NCI-H2107 treated with DMSO at 0.1 percent for 48 hours (cell line): ENCODE measurements around the gene CBLB.

Experiments used
- DNase-seq: peaks from one replicate; lab custom pipeline; 2025; ENCODE audit not compliant: unreplicated experiment; lab: John Stamatoyannopoulos, UW

Gene CBLB

GRCh38 chr3:105876780-105877327 lies 8.0 kb upstream of the CBLB start:
- no peak for DNase-seq

DNA sequence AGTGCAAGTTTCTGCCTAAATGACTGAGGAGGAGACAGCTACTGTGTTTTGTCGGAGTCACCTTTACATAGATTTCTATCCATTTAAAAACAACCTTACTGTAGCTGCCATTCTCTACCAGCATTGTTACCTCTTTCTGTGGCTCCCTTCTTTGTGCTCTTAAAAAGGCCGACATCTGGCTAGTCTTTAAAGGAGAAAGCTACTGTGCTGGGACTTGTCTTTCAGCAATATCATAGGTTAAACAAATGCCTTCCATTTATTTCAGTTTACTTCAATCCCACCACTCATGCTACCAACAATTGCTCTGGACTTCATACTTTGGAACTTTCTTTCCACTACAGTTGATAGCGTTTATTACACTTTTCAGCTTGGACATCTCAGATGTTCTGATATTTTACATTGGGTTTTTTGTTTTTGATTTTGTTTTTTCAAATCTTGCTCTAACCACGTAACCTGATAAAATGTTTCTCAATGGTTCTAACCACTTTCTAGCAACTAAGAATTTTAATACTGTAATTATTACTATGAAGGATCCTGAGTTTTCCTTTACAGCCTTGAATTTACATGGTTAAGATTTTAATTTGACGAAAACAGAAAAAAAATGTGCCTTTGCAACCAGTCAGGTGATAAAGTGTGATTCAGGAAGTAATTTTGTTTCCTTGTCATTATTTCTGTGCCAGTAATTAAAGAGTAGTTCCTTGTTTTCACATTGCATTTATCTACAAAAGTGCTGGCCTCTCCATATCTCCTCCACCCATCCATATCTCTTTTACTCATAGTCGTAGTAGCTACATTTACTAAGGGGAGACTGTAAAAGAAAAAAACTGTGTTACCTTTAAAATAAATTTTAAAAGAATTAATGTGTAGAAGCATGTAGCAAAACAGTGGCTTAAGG lies 1.3 kb upstream of the CBLB start:
- no peak for DNase-seq

DNA sequence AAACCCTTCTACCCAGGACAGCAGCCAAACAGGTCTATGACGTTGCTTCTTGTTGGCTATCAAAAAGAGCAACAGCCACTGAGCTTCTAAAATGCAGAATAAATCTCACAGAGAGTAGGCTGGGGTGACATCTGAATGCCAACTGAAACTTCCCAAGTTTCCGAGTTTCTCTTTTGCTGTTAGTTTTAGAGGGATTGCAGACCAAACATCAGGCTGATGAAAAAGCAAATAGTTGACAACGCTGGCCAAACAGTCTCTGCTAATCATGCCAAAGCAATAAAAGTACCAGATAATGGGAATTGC lies 670 bp upstream of the CBLB start:
- DNase-seq: no peak

- DNase-seq: no peak
These were observed 426 bp downstream of the CBLB start for GRCh38 chr3:105868431-105868741.

DNA sequence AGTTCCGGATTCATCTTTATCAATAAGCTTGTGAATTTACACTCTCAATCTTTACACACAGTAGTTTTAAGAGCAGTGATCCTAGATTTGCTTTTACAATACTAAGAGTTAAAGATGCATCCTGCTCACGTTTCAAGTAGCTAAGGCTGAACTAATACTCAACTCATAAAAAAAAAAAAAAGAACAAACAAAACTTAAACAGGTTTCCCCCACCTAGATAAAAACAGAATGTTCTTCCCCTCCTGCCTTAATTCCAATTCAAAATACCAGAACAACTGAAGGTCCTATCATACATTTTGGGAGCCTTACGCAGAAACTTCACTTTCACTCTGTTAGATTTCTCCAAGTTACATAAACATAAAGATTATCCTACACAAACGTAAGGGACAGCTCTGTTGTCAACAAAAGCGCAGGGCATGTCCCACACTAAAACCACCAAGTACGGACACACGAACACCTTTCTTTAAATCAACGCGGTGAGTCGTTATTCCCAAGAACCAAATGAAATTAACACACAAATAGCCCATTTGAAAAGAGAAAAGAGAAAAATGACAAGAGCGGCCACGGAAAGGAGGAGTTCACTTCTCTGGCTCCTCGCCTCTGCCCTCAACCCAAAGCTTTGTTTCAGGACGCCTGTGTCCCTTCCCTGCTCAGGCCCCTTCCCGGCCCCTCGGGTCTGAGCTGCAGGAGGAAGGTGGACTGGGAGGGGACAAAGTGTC lies 941 bp downstream of the CBLB start:
- no peak for DNase-seq

- peak; percentile 73 for DNase-seq
These were observed 1.9 kb downstream of the CBLB start for GRCh38 chr3:105866656-105867653.

DNA sequence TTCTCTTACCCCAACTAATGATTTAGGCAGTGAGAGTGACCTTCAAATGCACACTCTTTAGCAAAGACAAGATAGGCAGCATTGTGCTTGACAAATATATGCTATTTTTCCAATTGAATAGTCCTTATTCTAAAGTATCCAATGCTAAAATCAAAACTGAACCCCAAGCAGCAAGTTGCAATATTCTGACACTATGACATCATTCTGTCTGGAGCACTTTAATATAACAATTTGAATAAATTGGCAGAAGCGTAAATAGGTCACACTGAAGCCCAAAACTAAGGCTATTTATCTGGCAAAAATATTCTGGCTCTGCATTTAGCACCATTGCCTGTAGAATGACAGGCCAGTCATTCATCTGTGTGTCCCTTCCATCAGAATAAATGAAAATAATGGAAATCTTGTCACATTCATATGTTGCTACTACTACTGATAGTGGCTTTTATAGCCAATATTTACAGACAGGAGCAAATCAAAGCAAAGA lies 2.9 kb downstream of the CBLB start:
- DNase-seq: no peak

GRCh38 chr3:105865016-105865623 lies 3.7 kb downstream of the CBLB start:
- no peak for DNase-seq

DNA sequence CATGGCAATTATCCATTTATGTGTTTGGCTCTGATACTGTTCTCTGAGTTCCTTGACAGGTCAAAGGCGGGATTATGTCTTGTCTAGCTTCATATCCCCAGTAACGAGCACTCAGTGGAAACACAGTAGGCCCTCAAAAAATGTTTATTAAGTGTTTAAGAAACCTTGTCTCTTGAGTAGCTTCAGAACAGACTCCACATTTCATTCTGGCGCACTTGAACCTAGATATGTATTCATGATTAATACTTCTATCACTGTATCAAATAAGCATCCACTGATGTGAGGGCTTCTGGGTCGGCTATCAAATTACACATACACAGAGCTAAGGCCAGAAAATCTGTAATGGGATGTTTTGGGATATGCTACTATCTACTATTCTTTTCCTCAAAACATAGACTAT lies 4.6 kb downstream of the CBLB start:
- DNase-seq: no peak

DNA sequence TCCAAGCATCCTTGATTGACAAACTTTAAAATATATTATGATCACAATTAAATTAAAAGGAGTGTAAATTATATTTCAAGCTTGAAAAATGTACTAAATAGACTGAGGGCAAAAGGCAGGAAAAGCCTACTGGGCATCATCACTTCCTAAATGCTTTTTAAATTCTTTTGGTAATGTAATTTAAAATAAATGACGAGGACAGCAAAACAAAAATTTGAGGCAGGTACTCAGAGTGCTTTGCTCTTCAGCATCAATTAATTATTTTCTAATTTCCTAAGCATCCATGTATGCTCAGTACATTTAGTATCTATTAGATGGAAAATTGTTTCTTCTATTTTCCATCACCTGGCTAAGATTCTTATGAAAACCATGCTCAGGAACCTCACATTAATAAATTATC lies 5.2 kb downstream of the CBLB start:
- no peak for DNase-seq

GRCh38 chr3:105862217-105862616 lies 6.6 kb downstream of the CBLB start:
- DNase-seq: no peak

GRCh38 chr3:105860641-105861040 lies 8.2 kb downstream of the CBLB start:
- DNase-seq: no peak

GRCh38 chr3:105858017-105858416 lies 10.8 kb downstream of the CBLB start:
- no peak for DNase-seq

DNA sequence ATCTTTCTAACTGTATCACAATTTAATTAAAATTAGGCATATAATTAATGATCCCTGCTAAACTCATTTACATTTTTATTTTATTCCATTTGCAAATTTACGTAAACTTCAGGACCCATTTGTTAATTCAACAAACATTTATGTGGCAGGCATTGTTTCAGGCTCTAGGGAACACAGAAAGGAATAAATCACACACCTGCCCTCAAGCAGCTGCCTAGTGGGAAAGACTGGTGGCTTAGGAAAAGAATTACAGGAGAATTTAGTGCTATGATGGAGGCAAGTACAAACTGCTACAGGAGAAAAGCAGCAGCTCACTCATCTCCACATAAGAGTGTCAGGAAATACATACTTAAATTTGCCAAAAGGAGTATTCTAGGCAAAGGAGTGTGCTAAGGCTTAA lies 11.2 kb downstream of the CBLB start:
- DNase-seq: no peak

DNA sequence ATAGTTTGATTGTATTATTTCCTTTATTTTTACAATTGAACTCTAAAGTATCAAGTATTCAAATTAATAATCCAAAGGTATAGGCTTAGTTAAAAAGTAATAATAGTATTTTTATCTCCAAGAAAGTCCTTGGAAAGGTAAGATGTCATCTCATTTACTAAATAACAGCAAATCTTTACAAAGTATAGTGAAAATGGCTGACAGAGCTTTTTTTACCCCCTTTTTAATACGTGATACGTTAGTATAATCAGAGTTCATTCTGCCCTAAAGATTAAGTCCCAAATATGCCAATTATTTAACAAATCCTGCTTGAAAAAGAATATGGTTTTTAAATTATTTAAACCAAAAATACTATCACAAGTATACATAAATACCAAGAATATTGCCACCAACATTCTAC lies 12.2 kb downstream of the CBLB start:
- DNase-seq: no peak

DNA sequence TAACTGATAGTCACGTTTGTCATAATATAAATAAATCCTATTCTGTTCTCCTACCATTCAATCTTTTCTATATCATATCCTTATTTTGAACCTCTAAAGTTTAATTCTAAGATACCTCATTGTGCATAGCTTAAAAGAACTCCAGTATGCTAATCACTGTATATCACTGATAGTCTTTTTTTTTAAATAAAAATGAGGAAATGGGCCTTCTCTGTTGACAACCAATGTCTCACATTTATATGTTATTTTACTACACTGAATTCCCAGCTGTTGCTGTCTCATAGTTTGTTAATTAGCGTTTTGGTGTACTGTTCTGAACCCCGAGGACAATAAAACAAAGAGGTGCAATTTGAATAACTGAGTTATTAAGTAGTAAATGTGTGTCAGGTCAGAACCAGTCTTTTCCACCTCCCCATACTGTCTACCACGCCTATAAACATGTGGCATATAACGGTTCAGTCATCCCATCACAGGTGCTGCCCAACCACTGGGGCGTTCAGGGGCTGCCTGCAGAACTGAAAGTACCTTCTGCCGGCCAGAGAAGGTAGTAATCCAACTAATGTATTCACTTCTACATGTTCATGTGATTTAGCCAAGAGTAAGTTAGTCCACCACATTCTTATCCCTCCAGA lies 14.9 kb downstream of the CBLB start:
- no peak for DNase-seq

GRCh38 chr3:105851582-105851981 lies 17.2 kb downstream of the CBLB start:
- DNase-seq: no peak

- no peak for DNase-seq
These were observed 17.6 kb downstream of the CBLB start for GRCh38 chr3:105851176-105851575.

GRCh38 chr3:105850593-105850992 lies 18.2 kb downstream of the CBLB start:
- no peak for DNase-seq

GRCh38 chr3:105848821-105849220 lies 20.0 kb downstream of the CBLB start:
- no peak for DNase-seq
